ENCODE measurements around the gene PER2. TPM values are rescaled to one million over a fixed set of nuclear protein-coding genes. Genes with fewer than 3 reads are reported as not detected.

PER2 gene
- total and polyA plus RNA-seq, 2 donors (not counting 3 experiments of a cell fraction or from before 2014, with no cell fraction given), result 0.86 to 3.8 TPM

DNA sequence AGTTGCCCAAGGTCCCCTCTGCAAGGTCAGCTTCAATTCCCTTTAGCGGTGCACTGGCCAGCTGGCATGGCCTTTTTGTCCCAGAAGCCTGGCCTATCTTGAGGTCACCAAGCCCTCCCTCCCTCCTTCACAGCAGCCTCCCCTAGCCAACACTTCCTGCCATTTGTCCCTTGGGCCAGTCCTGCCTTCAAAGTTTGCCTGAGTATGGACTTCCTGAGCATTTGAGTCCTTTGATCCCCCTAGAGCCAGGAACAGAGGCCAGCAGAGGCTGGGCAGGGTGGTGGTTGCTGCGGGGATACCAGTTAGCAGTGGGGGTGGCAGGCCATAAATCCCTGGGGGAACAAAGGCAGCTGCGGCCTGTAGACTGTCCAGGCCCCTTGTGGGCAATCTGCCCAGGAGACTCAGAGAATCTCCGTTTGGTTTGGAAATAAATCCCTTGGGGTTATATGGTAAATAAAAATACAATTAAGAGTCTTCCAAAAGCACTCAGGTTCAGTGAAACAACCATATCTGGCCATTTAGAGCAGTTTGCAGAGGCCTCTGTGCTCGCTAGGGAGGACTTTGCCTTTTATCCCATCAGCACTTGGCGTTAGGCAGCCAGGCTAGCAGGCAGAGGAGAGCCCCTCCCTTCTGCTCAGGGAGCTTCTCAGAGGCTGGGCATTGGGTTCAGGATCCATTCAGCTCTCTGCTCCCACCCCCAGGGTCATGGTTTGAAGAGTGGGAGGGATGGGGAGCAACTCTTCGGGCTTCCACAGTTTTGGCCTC, 45.5 kb downstream of the PER2 start:
- H3K4me3 ChIP-seq (replicated peaks in 1 of 3; ENCODE audit: insufficient read depth in 1 of 3, low read depth in 1 of 3, low read length in 3 of 3), result no peak overlapping the region
- intact Hi-C loops (cut with micrococcal nuclease) (loop anchor here (10.0 kb wide), 1 partner anchor 278 kb away; the partner anchor contains the start of gene UBE2F), dilution Hi-C loops (cut with MboI; ENCODE audit: extremely low pct_ligation_motif_present, low sequenced_read_pairs) (no loop called here)
- TF ChIP-seq GATA2 (IDR thresholded peaks at IDR 0.05; ENCODE audit: insufficient read depth, insufficient read length, low read depth, low read length) (no peak), POLR2AphosphoS5 (IDR thresholded peaks at IDR 0.05; ENCODE audit: insufficient read depth, low read depth, low read length) (no peak), FOS (IDR thresholded peaks at IDR 0.05; ENCODE audit: borderline replicate concordance, insufficient read depth, low read length) (no peak), POLR2A (IDR thresholded peaks at IDR 0.05; ENCODE audit: low read depth, low read length) (no peak)
- TF ChIP-seq, protein P1, sequence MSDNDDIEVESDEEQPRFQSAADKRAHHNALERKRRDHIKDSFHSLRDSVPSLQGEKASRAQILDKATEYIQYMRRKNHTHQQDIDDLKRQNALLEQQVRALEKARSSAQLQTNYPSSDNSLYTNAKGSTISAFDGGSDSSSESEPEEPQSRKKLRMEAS (IDR thresholded peaks at IDR 0.05; ENCODE audit: insufficient read depth, insufficient read length), result no peak
- no peaks in the 10 kb centered on the region for H3K36me3 ChIP-seq (ENCODE audit: control insufficient read depth in 2 of 2, extremely low read depth in 1 of 2, insufficient read depth in 2 of 2, low read length in 2 of 2)
- BruUV-seq (replicated peaks), result no TSS peak
- no peak overlapping the region for H2AFZ ChIP-seq (ENCODE audit: low read depth, low read length)
- H3K9me3 ChIP-seq (replicated peaks; ENCODE audit: control insufficient read depth, insufficient read depth, low read length), result no peaks in the 10 kb centered on the region
- H3K4me1 ChIP-seq (ENCODE audit: control insufficient read depth, extremely low read depth, insufficient read depth, low read length), result peaks cover 3% of the 10 kb centered on the region
- no peaks in the 10 kb centered on the region for H3K79me2 ChIP-seq (ENCODE audit: control insufficient read depth, insufficient read depth, low read length)
- FAIRE-seq (no peak), DNase-seq (ENCODE audit: low read depth, low spot score) (no peak)
- no peak overlapping the region for H3K9ac ChIP-seq (replicated peaks; ENCODE audit: extremely low read depth, insufficient read depth, low read length)
- H3K27me3 ChIP-seq (ENCODE audit: control insufficient read depth in 2 of 2, insufficient read depth in 2 of 2, low read length in 2 of 2), result peaks cover 0 to 4% of the 10 kb centered on the region in 2 experiments
- no peak overlapping the region for H3K4me2 ChIP-seq (ENCODE audit: insufficient read depth, low read length)
- no peaks in the 10 kb centered on the region for H4K20me1 ChIP-seq (replicated peaks; ENCODE audit: control insufficient read depth, extremely low read depth, insufficient read depth, low read length)
- H3K27ac ChIP-seq (ENCODE audit: insufficient read depth, low read depth, low read length), result no peak overlapping the region
- POLR2A ChIA-PET, result no interaction called here
- CTCF ChIA-PET, result interaction anchor here (1.4 kb wide), 1 partner anchor 20 kb away, joined by 5 read pairs; no protein-coding TSS in a partner anchor
- H3K9me1 ChIP-seq (replicated peaks; ENCODE audit: control insufficient read depth, extremely low read depth, insufficient read depth, low read length), result no peaks in the 10 kb centered on the region

DNA sequence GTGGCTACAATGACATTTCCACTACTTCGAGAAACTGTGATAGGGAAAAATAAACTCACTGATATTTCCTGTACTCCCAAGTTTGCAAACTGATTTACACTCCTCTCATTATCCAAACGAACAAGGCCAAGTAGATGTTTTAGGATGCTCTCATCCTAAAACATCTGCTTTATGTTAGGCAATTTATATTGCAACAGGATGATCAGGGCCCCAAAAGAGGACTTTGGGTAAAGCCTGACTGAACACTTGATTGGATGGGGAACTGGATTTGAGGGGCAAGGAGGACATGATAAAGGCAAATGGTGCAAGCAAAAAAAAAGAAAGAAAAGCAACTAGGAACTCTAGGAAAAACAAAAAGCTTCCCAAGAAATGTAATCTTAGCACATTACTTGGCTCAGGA, 46.4 kb downstream of the PER2 start:
- no TSS peak for BruUV-seq (replicated peaks)
- no peak overlapping the region for H2AFZ ChIP-seq (ENCODE audit: low read depth, low read length)
- H3K27ac ChIP-seq (ENCODE audit: insufficient read depth, low read depth, low read length), result no peak overlapping the region
- H4K20me1 ChIP-seq (replicated peaks; ENCODE audit: control insufficient read depth, extremely low read depth, insufficient read depth, low read length), result no peaks in the 10 kb centered on the region
- no peak overlapping the region for H3K4me3 ChIP-seq (replicated peaks in 1 of 3; ENCODE audit: insufficient read depth in 1 of 3, low read depth in 1 of 3, low read length in 3 of 3)
- dilution Hi-C loops (cut with MboI; ENCODE audit: extremely low pct_ligation_motif_present, low sequenced_read_pairs), result no loop called here
- no peaks in the 10 kb centered on the region for H3K9me1 ChIP-seq (replicated peaks; ENCODE audit: control insufficient read depth, extremely low read depth, insufficient read depth, low read length)
- FAIRE-seq (no peak), DNase-seq (ENCODE audit: low read depth, low spot score) (no peak)
- intact Hi-C loops (cut with micrococcal nuclease), result loop anchor here (10.0 kb wide), 1 partner anchor 277 kb away; the partner anchor contains the start of gene UBE2F
- no peak overlapping the region for H3K4me2 ChIP-seq (ENCODE audit: insufficient read depth, low read length)
- peaks cover 4 to 5% of the 10 kb centered on the region in 2 experiments for H3K27me3 ChIP-seq (ENCODE audit: control insufficient read depth in 2 of 2, insufficient read depth in 2 of 2, low read length in 2 of 2)
- ChIA-PET POLR2A (no interaction called here), CTCF (interaction anchor here (1.4 kb wide), 1 partner anchor 21 kb away, joined by 5 read pairs; no protein-coding TSS in a partner anchor)
- no peaks in the 10 kb centered on the region for H3K9me3 ChIP-seq (replicated peaks; ENCODE audit: control insufficient read depth, insufficient read depth, low read length)
- H3K9ac ChIP-seq (replicated peaks; ENCODE audit: extremely low read depth, insufficient read depth, low read length), result no peak overlapping the region
- H3K36me3 ChIP-seq (ENCODE audit: control insufficient read depth in 2 of 2, extremely low read depth in 1 of 2, insufficient read depth in 2 of 2, low read length in 2 of 2), result no peaks in the 10 kb centered on the region
- H3K4me1 ChIP-seq (ENCODE audit: control insufficient read depth, extremely low read depth, insufficient read depth, low read length), result peaks cover 3% of the 10 kb centered on the region
- TF ChIP-seq POLR2AphosphoS5 (IDR thresholded peaks at IDR 0.05; ENCODE audit: insufficient read depth, low read depth, low read length) (no peak), MYC (IDR thresholded peaks at IDR 0.05; ENCODE audit: low read depth, low read length) (no peak), EZH2 (IDR thresholded peaks at IDR 0.05; ENCODE audit: borderline replicate concordance, low read depth, low read length, severe bottlenecking) (no peak), GATA2 (IDR thresholded peaks at IDR 0.05; ENCODE audit: insufficient read depth, insufficient read length, low read depth, low read length) (no peak), POLR2A (IDR thresholded peaks at IDR 0.05; ENCODE audit: low read depth, low read length) (no peak), FOS (IDR thresholded peaks at IDR 0.05; ENCODE audit: borderline replicate concordance, insufficient read depth, low read length) (no peak), JUN (IDR thresholded peaks at IDR 0.05; ENCODE audit: borderline replicate concordance, insufficient read depth, insufficient read length, low read depth) (no peak)
- TF ChIP-seq, protein P1 (IDR thresholded peaks at IDR 0.05; ENCODE audit: insufficient read depth, insufficient read length), result no peak
- TF ChIP-seq, protein P2, sequence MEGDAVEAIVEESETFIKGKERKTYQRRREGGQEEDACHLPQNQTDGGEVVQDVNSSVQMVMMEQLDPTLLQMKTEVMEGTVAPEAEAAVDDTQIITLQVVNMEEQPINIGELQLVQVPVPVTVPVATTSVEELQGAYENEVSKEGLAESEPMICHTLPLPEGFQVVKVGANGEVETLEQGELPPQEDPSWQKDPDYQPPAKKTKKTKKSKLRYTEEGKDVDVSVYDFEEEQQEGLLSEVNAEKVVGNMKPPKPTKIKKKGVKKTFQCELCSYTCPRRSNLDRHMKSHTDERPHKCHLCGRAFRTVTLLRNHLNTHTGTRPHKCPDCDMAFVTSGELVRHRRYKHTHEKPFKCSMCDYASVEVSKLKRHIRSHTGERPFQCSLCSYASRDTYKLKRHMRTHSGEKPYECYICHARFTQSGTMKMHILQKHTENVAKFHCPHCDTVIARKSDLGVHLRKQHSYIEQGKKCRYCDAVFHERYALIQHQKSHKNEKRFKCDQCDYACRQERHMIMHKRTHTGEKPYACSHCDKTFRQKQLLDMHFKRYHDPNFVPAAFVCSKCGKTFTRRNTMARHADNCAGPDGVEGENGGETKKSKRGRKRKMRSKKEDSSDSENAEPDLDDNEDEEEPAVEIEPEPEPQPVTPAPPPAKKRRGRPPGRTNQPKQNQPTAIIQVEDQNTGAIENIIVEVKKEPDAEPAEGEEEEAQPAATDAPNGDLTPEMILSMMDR (IDR thresholded peaks at IDR 0.05; ENCODE audit: extremely low read depth in 1 of 2, insufficient read depth in 1 of 2, low read depth in 1 of 2, low read length in 2 of 2), result no peak
- no peaks in the 10 kb centered on the region for H3K79me2 ChIP-seq (ENCODE audit: control insufficient read depth, insufficient read depth, low read length)
